Measurements from ENCODE around the gene HDGFL2. TPM values are rescaled to one million over a fixed set of nuclear protein-coding genes. Genes with fewer than 3 reads are reported as not detected.

Gene HDGFL2
- total RNA-seq, 1 donor from 2014 or later, result 77.9 TPM

DNA sequence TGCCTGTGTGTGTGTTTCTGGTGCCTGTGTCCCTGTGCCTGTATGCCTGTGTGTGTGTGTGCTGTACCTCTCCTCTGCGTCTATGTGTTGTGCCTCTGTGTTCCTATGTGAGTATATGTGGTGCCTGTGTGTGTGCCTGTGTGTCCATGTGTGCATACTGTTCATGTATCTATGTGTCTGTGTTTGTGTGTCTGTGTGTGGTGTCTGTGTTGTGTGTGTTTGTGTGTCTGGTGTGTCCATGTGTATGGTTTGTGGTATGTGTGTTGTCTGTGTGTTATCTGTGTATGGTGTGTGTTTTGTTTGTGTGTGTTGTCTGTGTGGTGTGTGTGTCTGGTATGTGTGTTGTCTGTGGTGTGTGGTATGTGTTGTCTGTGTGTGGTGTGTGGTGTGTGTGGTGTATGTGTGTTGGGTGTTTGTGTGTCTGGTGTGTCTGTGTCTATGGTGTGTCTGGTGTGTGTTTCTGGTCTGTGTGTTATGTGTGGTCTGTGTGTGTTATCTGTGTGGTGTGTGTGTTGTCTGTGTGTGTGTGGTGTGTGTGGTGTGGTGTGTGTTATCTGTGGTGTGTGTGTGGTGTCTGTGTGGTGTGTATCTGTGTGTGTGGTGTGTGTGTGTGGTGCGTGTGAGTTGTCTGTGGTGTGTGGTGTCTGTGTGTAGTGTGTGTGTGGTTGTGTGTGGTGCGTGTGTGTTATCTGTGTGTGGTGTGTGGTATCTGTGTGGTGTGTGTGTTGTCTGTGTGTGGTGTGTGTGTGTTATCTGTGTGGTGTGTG is 20.4 kb downstream of the HDGFL2 start:
- TF ChIP-seq, protein P1, sequence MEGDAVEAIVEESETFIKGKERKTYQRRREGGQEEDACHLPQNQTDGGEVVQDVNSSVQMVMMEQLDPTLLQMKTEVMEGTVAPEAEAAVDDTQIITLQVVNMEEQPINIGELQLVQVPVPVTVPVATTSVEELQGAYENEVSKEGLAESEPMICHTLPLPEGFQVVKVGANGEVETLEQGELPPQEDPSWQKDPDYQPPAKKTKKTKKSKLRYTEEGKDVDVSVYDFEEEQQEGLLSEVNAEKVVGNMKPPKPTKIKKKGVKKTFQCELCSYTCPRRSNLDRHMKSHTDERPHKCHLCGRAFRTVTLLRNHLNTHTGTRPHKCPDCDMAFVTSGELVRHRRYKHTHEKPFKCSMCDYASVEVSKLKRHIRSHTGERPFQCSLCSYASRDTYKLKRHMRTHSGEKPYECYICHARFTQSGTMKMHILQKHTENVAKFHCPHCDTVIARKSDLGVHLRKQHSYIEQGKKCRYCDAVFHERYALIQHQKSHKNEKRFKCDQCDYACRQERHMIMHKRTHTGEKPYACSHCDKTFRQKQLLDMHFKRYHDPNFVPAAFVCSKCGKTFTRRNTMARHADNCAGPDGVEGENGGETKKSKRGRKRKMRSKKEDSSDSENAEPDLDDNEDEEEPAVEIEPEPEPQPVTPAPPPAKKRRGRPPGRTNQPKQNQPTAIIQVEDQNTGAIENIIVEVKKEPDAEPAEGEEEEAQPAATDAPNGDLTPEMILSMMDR (conservative IDR thresholded peaks at IDR 0.05), result no peak
- H3K4me3 Mint-ChIP-seq, result no peak overlapping the region
- no peak overlapping the region for H3K27ac Mint-ChIP-seq
- DNase-seq (ENCODE audit: extremely low spot score, unreplicated experiment), result no peak
- peaks cover 1% of the 10 kb centered on the region for H3K36me3 Mint-ChIP-seq
- H3K27me3 Mint-ChIP-seq, result no peaks in the 10 kb centered on the region
- no peaks in the 10 kb centered on the region for H3K9me3 Mint-ChIP-seq
- no peaks in the 10 kb centered on the region for H3K4me1 Mint-ChIP-seq (ENCODE audit: unreplicated experiment)

DNA sequence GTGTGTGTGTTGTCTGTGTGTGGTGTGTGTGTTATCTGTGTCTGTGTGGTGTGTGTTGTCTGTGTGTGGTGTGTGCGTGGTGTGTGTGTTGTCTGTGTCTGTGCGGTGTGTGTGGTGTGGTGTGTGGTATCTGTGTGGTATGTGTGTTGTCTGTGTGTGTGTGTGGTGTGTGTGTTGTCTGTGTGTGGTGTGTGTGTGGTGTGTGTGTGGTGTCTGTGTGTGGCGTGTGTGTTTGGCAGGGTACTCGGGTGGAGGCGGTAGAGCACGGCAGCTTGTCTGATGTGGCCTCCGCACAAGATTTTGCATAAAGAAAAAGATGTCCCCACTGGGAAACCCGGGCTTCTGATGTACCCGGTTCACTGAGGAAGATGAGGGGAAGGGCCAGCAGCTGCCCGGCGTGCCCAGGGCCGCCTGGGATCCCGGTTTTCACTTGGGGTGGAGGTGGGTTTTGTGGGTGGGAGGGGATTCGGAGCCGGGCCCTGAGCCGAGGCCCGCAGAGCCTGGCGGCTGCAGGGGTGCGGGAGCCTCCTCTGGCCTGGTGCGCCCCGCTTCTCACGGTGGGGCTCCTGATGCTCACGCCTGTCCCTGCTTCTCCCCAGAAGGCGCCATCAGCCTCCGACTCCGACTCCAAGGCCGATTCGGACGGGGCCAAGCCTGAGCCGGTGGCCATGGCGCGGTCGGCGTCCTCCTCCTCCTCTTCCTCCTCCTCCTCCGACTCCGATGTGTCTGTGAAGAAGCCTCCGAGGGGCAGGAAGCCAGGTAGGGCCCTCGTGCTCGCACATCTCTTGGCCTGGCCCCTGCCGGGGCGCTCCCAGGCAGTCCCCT is 21.2 kb downstream of the HDGFL2 start:
- no peaks in the 10 kb centered on the region for H3K9me3 Mint-ChIP-seq
- H3K36me3 Mint-ChIP-seq, result no peaks in the 10 kb centered on the region
- H3K4me1 Mint-ChIP-seq (ENCODE audit: unreplicated experiment), result no peaks in the 10 kb centered on the region
- TF ChIP-seq, protein P1 (conservative IDR thresholded peaks at IDR 0.05), result no peak
- H3K27ac Mint-ChIP-seq, result no peak overlapping the region
- H3K4me3 Mint-ChIP-seq, result no peak overlapping the region
- no peak for DNase-seq (ENCODE audit: extremely low spot score, unreplicated experiment)
- no peaks in the 10 kb centered on the region for H3K27me3 Mint-ChIP-seq

DNA sequence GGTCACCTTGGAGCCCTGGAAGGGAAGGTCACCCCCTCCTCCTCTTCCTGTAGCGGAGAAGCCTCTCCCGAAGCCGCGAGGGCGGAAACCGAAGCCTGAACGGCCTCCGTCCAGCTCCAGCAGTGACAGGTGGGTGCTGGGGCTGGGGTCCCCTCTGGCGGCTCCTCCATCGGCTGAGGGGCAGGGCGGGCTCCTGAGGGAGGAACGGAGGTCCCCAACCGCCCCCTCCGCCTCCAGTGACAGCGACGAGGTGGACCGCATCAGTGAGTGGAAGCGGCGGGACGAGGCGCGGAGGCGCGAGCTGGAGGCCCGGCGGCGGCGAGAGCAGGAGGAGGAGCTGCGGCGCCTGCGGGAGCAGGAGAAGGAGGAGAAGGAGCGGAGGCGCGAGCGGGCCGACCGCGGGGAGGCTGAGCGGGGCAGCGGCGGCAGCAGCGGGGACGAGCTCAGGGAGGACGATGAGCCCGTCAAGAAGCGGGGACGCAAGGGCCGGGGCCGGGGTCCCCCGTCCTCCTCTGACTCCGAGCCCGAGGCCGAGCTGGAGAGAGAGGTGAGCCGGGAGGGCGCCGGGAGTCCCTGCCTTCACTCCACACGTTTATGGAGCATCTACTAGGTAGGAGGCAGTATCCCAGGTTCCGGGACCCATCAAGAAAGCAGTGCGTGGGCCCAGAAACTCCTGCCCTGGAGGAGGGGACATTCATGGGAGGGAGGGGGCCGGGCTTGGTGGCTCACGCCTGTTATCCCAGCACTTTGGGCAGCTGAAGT is 22.0 kb downstream of the HDGFL2 start:
- Mint-ChIP-seq H3K4me3 (no peak overlapping the region), H3K36me3 (no peaks in the 10 kb centered on the region), H3K27ac (no peak overlapping the region), H3K9me3 (no peaks in the 10 kb centered on the region), H3K4me1 (ENCODE audit: unreplicated experiment) (no peaks in the 10 kb centered on the region), H3K27me3 (no peaks in the 10 kb centered on the region)
- TF ChIP-seq, protein P1 (conservative IDR thresholded peaks at IDR 0.05), result no peak
- no peak for DNase-seq (ENCODE audit: extremely low spot score, unreplicated experiment)

DNA sequence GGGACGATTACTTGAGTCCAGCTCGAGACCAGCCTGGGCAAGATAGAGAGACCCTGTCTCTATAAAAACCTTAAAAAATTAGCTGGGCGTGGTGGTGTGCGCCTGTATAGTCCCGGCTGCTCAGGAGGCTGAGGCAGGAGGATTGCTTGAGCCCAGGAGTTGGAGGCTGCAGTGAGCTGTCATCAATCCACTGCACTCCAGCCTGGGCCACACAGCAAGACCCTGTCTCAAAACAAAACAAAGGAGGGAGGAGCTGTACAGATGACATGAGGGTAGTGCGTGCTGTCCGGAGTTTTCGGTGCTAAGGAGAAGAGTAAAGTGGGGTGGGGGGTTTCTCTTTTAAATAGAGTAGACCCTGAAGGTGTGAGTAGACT is 22.6 kb downstream of the HDGFL2 start:
- TF ChIP-seq, protein P1 (conservative IDR thresholded peaks at IDR 0.05), result no peak
- no peaks in the 10 kb centered on the region for H3K9me3 Mint-ChIP-seq
- no peaks in the 10 kb centered on the region for H3K36me3 Mint-ChIP-seq
- H3K4me3 Mint-ChIP-seq, result no peak overlapping the region
- no peaks in the 10 kb centered on the region for H3K27me3 Mint-ChIP-seq
- no peaks in the 10 kb centered on the region for H3K4me1 Mint-ChIP-seq (ENCODE audit: unreplicated experiment)
- H3K27ac Mint-ChIP-seq, result no peak overlapping the region
- no peak for DNase-seq (ENCODE audit: extremely low spot score, unreplicated experiment)

DNA sequence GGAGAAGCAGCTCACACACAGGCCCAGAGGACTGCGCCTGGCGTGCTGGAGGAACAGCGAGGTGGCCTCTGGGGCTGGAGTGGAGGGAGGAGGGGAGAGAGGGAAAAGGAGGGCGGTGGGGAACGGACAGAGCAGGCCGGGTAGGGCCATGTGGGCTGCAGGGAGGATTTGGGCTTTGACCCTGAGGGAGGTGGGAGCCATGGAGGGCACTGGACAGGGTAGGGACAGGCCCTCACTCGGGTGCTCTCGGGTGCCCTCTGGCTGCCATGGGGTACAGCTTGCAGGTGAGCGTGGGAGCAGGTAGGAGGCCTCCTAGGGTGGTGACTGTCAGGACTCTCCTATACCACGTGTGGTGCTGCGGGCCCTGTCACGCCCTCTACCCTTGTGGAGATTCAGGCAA is 23.4 kb downstream of the HDGFL2 start:
- TF ChIP-seq, protein P1 (conservative IDR thresholded peaks at IDR 0.05), result no peak
- no peak overlapping the region for H3K27ac Mint-ChIP-seq
- DNase-seq (ENCODE audit: extremely low spot score, unreplicated experiment), result no peak
- no peak overlapping the region for H3K4me3 Mint-ChIP-seq
- no peaks in the 10 kb centered on the region for H3K4me1 Mint-ChIP-seq (ENCODE audit: unreplicated experiment)
- no peaks in the 10 kb centered on the region for H3K9me3 Mint-ChIP-seq
- H3K27me3 Mint-ChIP-seq, result no peaks in the 10 kb centered on the region
- no peaks in the 10 kb centered on the region for H3K36me3 Mint-ChIP-seq
